NOMO-1 (cell line): ENCODE measurements around the gene CEACAM19.
"Not testable (repeated sequence)": the region's sequence is repeated elsewhere in the genome, so short reads cannot be mapped to it uniquely, and the experiment has no call there.

Source experiments
- DNase-seq, 2 experiments: peaks; one replicate each; lab custom pipeline; 2025; ENCODE audit not compliant: unreplicated experiment in 2 of 2; lab: John Stamatoyannopoulos, UW

CEACAM19 gene

DNA sequence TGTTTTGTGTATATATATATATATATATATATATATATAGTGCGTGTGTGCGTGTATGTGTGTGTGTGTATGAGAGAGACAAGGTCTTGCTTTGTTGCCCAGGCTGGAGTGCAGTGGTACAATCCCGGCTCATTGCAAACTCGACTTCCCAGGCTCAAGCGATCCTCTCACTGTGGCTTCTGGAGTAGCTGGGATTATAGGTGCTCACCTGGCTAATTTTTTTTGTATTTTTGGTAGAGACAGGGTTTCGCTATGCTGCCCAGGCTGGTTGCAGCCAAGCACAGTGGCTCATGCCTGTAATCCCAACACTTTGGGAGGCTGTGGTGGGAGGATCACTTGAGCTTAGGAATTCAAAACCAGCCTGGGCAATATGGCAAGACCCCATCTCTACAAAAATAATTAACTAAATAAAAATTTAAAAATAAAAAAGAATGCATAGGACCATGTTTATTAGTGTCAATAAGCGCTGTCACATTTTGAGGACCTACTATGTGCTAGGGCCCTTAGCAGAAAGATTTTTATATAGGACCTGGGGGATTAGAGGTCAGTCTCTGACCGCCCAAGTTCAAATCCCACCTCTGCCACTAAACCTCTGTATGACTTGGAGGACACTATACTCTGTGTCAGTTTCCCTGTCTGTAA, 25.8 kb upstream of the CEACAM19 start:
- DNase-seq = no peak

GRCh38 chr19:44646049-44646416, 25.2 kb upstream of the CEACAM19 start:
- DNase-seq = no peak

GRCh38 chr19:44647144-44647543, 24.1 kb upstream of the CEACAM19 start:
- no peak for DNase-seq

DNA sequence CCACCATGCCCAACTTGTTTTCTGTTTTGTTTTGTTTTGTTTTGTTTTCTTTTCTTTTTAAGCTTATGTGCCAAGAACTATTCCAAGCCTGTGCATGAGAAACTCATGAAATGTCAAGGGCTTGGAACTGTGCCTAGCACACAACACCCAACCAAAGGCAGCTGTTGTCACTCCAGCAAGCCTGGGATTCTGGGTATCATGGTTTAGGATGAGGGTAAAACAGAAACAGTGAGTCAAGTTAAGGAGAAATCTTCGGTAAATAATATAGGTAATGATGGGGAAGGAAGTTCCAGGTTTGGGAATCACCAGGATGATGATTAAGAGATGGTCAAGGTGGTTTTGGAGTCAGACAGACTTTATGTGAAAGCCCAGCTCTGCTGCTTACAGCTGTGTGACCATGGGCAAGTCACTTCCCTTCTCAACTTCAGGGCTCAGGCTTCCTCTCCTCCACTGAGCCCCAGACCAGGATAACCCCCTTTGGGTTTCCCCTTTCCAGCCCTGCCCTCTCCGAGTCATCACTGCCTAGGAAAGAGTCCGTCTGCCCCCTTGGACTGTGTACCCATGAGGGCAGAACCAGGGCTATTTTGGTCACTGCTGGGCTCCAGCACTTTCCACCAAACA, 22.5 kb upstream of the CEACAM19 start:
- no peak for DNase-seq

DNA sequence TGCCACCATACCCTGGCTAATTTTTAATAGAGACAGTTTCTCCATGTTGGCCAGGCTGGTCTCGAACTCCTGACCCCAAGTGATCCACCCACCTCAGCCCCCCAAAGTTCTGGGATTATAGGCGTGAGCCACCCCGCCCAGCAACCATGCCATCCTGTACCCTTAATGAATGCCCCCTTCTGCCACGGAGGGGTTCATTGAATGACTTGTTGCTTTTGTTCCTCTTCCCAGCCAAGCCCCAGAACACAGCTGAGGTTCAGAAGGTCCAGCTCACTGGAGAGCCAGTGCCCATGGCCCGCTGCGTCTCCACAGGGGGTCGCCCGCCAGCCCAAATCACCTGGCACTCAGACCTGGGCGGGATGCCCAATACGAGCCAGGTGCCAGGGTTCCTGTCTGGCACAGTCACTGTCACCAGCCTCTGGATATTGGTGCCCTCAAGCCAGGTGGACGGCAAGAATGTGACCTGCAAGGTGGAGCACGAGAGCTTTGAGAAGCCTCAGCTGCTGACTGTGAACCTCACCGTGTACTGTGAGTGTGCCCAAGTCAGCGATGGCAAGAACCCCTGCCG, 21.6 kb upstream of the CEACAM19 start:
- DNase-seq = no peak

- DNase-seq = no peak
Observed at GRCh38 chr19:44653343-44653742, 17.9 kb upstream of the CEACAM19 start.

DNA sequence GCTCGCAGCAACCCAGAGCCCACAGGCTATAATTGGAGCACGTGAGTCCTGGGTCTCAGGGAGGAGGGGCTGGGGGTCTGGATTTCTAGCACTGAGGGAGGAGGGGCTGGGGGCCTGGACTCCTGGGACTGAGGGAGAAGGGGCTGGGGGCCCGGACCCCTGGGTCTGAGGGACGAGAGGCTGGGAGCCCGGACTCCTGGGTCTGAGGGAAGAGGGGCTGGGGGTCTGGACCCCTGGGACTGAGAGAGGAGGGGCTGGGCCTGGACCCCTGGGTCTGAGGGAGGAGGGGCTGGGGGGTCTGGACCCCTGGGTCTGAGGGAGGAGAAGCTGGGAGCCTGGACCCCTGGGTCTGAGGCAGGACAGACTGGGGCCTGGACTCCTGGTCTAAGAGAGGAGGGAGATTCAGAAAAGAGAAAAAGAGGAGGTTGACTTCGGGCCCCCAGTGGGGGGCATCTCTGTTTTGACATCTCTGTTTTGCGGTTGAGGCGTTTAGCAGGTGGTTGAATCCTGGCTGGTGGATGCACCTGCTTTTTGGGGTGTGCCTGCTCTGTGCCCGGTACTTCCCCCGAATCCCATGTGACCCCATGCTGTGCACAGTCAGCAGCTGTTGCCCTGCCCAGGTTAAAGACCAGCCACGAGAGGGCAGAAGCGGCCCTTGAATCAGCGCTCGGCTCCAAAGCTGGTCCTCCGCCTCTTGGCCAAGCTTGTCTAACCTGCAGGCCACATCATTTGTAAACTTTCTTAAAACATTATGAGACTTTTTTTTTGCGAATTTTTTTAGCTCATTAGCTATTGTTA, 17.1 kb upstream of the CEACAM19 start:
- DNase-seq = peak; percentile 55 to 64

- peak; percentile 25 to 42 for DNase-seq
Observed at GRCh38 chr19:44657211-44657921, 13.9 kb upstream of the CEACAM19 start.

DNA sequence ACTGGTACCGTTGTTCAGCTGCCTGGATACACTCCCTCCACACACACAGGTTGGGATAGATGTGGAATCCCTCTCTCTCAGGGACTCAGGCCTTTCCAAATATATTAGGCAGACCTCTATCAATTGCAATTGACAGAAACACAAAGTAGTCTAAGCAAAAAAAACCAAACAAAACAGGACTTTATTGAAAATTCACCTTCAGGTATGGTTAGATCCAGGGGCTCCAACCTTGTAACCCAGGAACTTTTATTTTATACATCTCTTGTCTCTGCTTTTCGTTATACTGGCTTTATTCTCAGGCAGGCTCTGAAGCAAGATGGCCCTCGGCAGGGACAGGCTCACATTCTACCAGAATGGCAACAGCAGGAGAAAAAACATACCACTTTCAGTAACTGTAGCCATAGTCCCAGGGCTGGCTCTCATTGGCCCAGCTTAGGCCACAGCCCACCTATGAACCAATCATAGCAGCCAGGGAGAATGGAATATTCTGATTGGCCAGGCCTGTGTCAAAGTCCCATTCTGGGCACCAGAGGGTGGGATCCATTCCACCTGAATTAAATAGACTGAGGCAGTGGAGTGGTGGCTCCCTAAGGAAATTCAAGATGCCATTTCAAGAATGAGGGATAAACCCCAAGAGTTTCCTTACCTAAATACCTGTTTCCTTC, 13.1 kb upstream of the CEACAM19 start:
- DNase-seq = no peak

DNA sequence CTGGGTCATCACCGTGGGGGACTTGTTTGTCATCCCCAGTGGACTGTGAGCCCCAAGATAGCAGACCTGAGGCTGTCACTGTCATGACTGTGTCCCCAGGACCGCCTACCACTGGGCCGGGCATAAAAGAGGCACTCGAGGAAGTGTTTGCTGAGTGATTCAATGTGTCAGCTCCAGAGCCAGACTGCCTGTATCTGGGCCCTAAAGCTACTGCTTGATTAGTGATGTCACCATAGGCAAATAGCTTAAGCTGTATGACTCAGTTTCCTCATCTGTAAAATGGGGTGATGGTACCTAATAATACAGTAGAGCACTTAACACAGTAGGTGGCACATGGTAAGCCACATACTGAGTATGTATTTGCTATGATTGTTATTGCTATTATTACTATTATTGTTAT, 11.2 kb upstream of the CEACAM19 start:
- no peak for DNase-seq

DNA sequence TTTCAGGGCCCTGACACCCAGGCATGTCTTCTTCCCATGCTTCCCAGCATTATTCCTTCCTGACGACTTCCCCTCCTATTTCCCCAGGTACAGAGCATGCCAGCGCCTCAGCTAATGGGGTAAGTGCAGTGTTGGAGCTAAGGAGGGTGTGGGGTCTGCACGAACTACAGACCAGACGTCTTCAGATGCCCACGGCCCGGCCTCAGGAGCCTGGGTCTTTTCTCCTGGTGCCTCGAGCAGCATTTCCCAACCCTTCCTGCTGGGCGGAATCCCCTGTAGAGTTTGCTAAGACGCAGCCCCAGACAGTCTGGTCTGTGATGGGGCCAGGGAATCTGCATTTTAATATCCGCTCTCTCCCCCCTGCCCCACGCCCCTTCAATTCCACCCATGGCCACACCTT, 10.1 kb upstream of the CEACAM19 start:
- DNase-seq = no peak

- DNase-seq = no peak
Observed at GRCh38 chr19:44661904-44662303, 9.4 kb upstream of the CEACAM19 start.

- no peak for DNase-seq
Observed at GRCh38 chr19:44662691-44663385, 8.4 kb upstream of the CEACAM19 start.

DNA sequence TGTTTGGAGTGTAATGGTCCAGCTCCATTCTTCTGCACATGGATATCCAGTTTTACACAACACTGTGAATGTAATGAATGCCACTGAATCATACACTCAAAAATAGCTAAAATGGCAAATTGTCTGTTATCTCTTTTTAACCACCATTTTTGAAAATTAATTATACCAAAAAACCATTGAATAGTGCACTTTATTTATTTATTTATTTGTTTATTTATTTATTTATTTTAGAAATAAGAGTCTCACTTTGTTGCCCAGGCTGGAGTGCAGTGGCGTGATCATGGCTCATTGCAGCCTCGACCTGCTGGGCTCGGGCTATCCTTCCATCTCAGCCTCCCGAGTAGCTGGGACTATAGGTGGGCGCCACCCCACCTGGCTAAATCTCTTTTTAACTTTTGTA, 7.3 kb upstream of the CEACAM19 start:
- no peak for DNase-seq

DNA sequence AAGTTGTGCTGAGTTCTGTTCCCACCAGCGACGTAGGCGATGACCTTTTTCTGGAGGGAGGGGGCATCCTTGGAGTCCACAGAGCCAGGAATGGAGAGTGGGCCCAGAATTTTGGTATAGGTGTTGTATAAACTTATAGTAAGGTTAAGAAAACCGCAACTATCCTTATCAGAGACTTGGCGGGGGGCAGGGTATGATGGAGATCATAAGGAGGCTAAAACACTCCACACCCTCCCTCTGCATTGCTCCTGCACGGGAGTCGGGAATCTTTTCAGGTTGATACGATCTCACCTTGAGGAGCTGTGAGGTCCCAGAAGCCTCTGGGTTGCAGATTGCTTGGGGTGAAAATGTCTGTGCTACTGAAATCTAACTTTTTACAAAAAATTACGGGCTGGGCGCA, 6.3 kb upstream of the CEACAM19 start:
- no peak for DNase-seq

- peak in 1 of 2 experiments; percentile 30 for DNase-seq
Observed at GRCh38 chr19:44666852-44667556, 4.3 kb upstream of the CEACAM19 start.

- DNase-seq = no peak
Observed at GRCh38 chr19:44668985-44669764, 2.1 kb upstream of the CEACAM19 start.

DNA sequence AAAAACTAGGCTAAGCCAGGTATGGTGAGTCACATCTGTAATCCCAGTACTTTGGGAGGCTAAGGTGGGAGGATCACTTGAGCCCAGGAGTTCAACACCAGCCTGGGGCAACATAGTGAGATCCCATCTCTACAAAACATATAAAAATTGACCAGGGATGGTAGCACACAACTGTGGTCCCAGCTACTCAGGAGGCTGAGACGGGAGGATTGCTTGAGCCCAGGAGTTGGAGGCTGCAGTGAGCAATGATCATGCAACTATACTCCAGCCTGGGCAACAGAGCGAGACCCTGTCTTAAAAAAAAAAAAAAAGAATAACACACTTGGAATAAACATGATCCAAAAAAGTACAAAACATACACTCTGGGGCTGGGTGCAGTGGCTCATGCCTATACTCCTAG, 1.3 kb upstream of the CEACAM19 start:
- not testable (repeated sequence) for DNase-seq

- no peak for DNase-seq
Observed at GRCh38 chr19:44672226-44672625, 944 bp downstream of the CEACAM19 start.
